ENCODE data around the gene PIGR.

DNA sequence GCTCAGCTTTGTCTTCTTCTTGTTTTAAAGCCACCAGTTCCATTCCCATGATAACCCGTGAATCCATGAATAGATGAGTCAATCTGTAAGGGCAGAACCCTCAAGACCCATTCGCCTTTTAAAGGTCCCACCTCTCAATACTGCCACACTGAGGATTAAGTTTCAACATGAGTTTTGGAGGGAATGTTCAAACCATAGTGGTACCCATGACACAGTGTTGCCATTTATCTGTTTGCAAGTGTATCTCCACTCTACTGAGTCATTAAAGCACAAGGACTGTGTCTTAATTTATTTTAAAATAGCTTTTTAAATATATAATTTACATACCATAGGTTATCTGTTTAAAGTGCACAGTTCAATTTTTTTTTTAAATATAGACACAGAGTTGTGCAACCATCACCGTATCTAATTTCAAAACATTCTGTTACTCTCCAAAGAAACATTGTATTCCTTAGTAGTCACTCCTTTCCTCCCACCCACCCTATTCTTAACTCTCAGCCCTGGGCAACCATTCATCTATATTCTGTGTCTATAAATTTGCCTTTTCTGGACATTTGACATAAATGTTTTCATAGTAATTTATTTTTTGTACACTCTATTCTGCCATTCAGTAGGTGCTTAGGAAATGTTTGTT, 53.8 kb downstream of the PIGR start:
- TF ChIP-seq CTCF (conservative IDR thresholded peaks at IDR 0.05; ENCODE audit: low read depth, low read length) (no peak), EZH2 (IDR thresholded peaks at IDR 0.05; ENCODE audit: borderline replicate concordance, low read depth, low read length, poor library complexity, severe bottlenecking) (no peak)

All from A673 (cell line).